ENCODE measurements around the gene RGS5.

RGS5 gene

GRCh38 chr1:163172596-163172995 is 30.1 kb downstream of the RGS5 start:
- intact Hi-C loops (cut with DNase I; ENCODE audit: low total_unique reads), result loop anchor here (5.0 kb wide), 2 partner anchors 100 to 310 kb away; partner anchors contain the start of gene CCDC190
- Histone ChIP-seq H3K9me3 (no peaks in the 10 kb centered on the region), H3K4me1 (peaks cover 0 to 92% (median 32%) of the 10 kb centered on the region in 4 donors), H3K36me3 (no peaks in the 10 kb centered on the region), H3K4me3 (no peak overlapping the region), H3K27ac (peak overlapping the region; percentile 60 to 85), H3K27me3 (no peaks in the 10 kb centered on the region)
- no peak for DNase-seq
- TF ChIP-seq, protein P1, sequence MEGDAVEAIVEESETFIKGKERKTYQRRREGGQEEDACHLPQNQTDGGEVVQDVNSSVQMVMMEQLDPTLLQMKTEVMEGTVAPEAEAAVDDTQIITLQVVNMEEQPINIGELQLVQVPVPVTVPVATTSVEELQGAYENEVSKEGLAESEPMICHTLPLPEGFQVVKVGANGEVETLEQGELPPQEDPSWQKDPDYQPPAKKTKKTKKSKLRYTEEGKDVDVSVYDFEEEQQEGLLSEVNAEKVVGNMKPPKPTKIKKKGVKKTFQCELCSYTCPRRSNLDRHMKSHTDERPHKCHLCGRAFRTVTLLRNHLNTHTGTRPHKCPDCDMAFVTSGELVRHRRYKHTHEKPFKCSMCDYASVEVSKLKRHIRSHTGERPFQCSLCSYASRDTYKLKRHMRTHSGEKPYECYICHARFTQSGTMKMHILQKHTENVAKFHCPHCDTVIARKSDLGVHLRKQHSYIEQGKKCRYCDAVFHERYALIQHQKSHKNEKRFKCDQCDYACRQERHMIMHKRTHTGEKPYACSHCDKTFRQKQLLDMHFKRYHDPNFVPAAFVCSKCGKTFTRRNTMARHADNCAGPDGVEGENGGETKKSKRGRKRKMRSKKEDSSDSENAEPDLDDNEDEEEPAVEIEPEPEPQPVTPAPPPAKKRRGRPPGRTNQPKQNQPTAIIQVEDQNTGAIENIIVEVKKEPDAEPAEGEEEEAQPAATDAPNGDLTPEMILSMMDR (IDR thresholded peaks at IDR 0.05), result no peak

GRCh38 chr1:163171826-163172225 is 30.9 kb downstream of the RGS5 start:
- no peak for DNase-seq
- Histone ChIP-seq H3K27ac (peak overlapping the region; percentile 60 to 85), H3K36me3 (no peaks in the 10 kb centered on the region), H3K4me1 (peaks cover 0 to 92% (median 36%) of the 10 kb centered on the region in 4 donors), H3K27me3 (no peaks in the 10 kb centered on the region), H3K9me3 (no peaks in the 10 kb centered on the region), H3K4me3 (peak overlapping the region in 1 of 2 donors; percentile 6)
- TF ChIP-seq, protein P1 (IDR thresholded peaks at IDR 0.05), result no peak
- intact Hi-C loops (cut with DNase I; ENCODE audit: low total_unique reads), result loop anchor here (5.0 kb wide), 2 partner anchors 100 to 310 kb away; partner anchors contain the start of gene CCDC190

DNA sequence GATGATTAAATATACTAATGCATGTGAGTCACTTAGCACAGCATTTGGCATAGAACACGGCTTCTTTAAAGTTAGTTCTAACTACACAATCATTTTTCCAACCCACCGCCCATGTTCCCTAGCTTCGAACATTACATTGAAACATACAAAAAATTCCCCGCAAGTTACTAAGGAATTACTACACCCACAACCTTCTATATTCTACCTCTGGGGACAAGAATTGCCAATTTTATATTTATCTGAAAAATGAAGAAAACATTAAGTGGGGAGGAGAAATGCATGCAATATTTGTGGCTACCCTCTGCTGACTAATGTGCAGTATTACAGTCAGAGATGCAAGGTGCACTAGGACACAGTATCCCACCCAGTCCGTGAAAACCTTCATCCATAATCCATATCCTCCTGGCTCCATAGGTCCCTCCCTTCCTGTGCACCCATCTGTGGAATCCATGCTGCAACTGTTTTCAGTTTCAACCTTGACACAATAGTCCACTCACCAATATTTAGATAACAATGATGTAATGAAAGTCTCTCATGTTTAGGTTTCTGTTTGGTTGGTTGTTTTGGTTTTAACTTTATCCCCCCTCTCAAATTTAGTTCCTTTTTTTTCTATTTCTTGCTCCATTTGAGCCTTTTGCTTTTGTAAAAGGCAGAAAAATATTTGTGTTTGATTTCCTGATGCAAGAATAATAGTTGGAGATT is 31.6 kb downstream of the RGS5 start:
- H3K9me3 ChIP-seq, result no peaks in the 10 kb centered on the region
- TF ChIP-seq, protein P1 (IDR thresholded peaks at IDR 0.05), result peak; percentile 45 to 46
- H3K4me3 ChIP-seq, result peak overlapping the region in 1 of 2 donors; percentile 6
- H3K36me3 ChIP-seq, result no peaks in the 10 kb centered on the region
- H3K4me1 ChIP-seq, result peaks cover 0 to 92% (median 40%) of the 10 kb centered on the region in 4 donors
- H3K27me3 ChIP-seq, result no peaks in the 10 kb centered on the region
- no peak for DNase-seq
- peak overlapping the region; percentile 60 to 85 for H3K27ac ChIP-seq
- intact Hi-C loops (cut with DNase I; ENCODE audit: low total_unique reads), result loop anchor here (5.0 kb wide), 2 partner anchors 99 to 309 kb away; partner anchors contain the start of gene CCDC190

- H3K36me3 ChIP-seq, result peaks cover 0 to 1% (median 0%) of the 10 kb centered on the region in 3 donors
- H3K27ac ChIP-seq, result peak overlapping the region; percentile 60 to 85
- TF ChIP-seq, protein P1 (IDR thresholded peaks at IDR 0.05), result no peak
- H3K27me3 ChIP-seq, result no peaks in the 10 kb centered on the region
- DNase-seq, result no peak
- H3K4me1 ChIP-seq, result peaks cover 0 to 92% (median 42%) of the 10 kb centered on the region in 4 donors
- H3K4me3 ChIP-seq, result no peak overlapping the region
- intact Hi-C loops (cut with DNase I; ENCODE audit: low total_unique reads), result loop anchor here (5.0 kb wide), 2 partner anchors 98 to 308 kb away; partner anchors contain the start of gene CCDC190
- no peaks in the 10 kb centered on the region for H3K9me3 ChIP-seq
These were observed 32.4 kb downstream of the RGS5 start for GRCh38 chr1:163170331-163170730.

- DNase-seq, result no peak
- H3K4me1 ChIP-seq, result peaks cover 0 to 93% (median 45%) of the 10 kb centered on the region in 4 donors
- intact Hi-C loops (cut with DNase I; ENCODE audit: low total_unique reads), result no loop called here
- peak overlapping the region; percentile 60 to 85 for H3K27ac ChIP-seq
- TF ChIP-seq, protein P1 (IDR thresholded peaks at IDR 0.05), result no peak
- no peak overlapping the region for H3K4me3 ChIP-seq
- H3K36me3 ChIP-seq, result peaks cover 0 to 6% (median 0%) of the 10 kb centered on the region in 3 donors
- no peaks in the 10 kb centered on the region for H3K27me3 ChIP-seq
- H3K9me3 ChIP-seq, result no peaks in the 10 kb centered on the region
These were observed 33.2 kb downstream of the RGS5 start for GRCh38 chr1:163169553-163169952.
